HG02588 (cell line): ENCODE data around the gene CNPY3.
A peak's percentile ranks its signal among the peaks of the same experiment; 100 is the strongest.

ENCODE experiments used
- ATAC-seq: cut with Tn5 transposase; IDR thresholded peaks from one replicate; pipeline ENCODE4 v1.9.1; 2021; ENCODE audit warnings: mild to moderate bottlenecking, moderate library complexity; ENCODE audit not compliant: unreplicated experiment

The CNPY3 gene

GRCh38 chr6:42958125-42958524, 28.8 kb downstream of the CNPY3 start:
- ATAC-seq: no peak

GRCh38 chr6:42959917-42960242, 30.6 kb downstream of the CNPY3 start:
- ATAC-seq: no peak

GRCh38 chr6:42960243-42961019, 31.2 kb downstream of the CNPY3 start, which contains the start of gene GNMT:
TSS of gene GNMT (plus strand) at chr6:42960754. CDS start at chr6:42960768, 14 bp downstream.
- no peak for ATAC-seq

- no peak for ATAC-seq
Measured at GRCh38 chr6:42961020-42961470, 31.8 kb downstream of the CNPY3 start.

- ATAC-seq: no peak
Measured at GRCh38 chr6:42962096-42962495, 32.8 kb downstream of the CNPY3 start.

- ATAC-seq: no peak
Measured at GRCh38 chr6:42962502-42963178, 33.4 kb downstream of the CNPY3 start.

- no peak for ATAC-seq
Measured at GRCh38 chr6:42963179-42963854, 34.0 kb downstream of the CNPY3 start.

GRCh38 chr6:42963855-42964605, 34.8 kb downstream of the CNPY3 start:
- ATAC-seq: no peak

- no peak for ATAC-seq
Measured at GRCh38 chr6:42966571-42966970, 37.3 kb downstream of the CNPY3 start.

- ATAC-seq: no peak
Measured at GRCh38 chr6:42967228-42967627, 37.9 kb downstream of the CNPY3 start.

- no peak for ATAC-seq
Measured at GRCh38 chr6:42968126-42968701, 38.9 kb downstream of the CNPY3 start.

GRCh38 chr6:42968783-42969182, 39.5 kb downstream of the CNPY3 start:
- no peak for ATAC-seq

GRCh38 chr6:42969431-42969830, 40.2 kb downstream of the CNPY3 start:
- ATAC-seq: no peak

GRCh38 chr6:42969934-42970333, 40.7 kb downstream of the CNPY3 start:
- no peak for ATAC-seq

- ATAC-seq: no peak
Measured at GRCh38 chr6:42970871-42971612, 41.8 kb downstream of the CNPY3 start.

- no peak for ATAC-seq
Measured at GRCh38 chr6:42971746-42972327, 42.6 kb downstream of the CNPY3 start.

- ATAC-seq: no peak
Measured at GRCh38 chr6:42973926-42974325, 44.6 kb downstream of the CNPY3 start.

- no peak for ATAC-seq
Measured at GRCh38 chr6:42974919-42975505, 45.7 kb downstream of the CNPY3 start.

GRCh38 chr6:42978487-42978838, 49.2 kb downstream of the CNPY3 start:
- peak; percentile 21 for ATAC-seq
